GM19025 (cell line): Measurements from ENCODE around the gene MAL.

ENCODE experiments used
- ATAC-seq: cut with Tn5 transposase; IDR thresholded peaks from one replicate; pipeline ENCODE4 v1.9.1; 2021; ENCODE audit warnings: mild to moderate bottlenecking, low read depth, moderate library complexity; ENCODE audit not compliant: unreplicated experiment

Gene MAL

DNA sequence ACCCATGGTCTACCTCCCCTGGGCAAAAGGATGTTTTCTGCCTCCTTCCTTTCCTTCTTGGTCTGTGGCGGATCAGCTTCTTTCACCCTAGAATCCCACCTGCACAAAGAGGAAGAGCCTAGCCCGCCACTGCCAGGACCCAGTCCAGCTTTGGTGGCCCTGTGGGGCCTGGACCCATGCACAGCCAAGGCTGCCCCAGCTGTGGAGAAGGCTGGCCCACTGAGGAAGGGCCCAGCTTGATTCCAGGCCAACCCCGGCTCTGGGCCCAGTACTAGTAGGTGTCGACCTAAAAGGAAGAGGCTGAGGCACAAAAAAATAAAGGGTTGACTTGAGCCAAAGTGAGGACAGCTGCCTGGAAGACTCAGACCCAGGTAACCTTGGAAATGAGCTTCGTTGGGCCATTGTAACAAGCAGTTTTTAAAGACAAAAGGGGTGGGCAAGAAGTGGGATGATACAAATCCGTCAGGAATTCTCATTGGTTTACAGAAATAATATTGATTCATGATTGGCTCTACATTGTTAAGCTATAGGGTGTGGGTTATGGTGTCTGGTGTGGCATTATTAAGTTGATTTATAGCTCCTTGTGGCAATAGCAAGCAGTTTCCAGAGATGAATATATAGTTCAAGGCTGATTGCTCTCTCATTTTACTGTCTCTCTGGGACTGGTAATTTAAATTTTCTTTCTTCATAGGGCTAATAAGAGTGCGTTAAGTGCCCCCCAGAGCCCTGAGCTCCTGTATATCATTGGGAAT, 29.8 kb upstream of the MAL start:
- ATAC-seq = no peak

DNA sequence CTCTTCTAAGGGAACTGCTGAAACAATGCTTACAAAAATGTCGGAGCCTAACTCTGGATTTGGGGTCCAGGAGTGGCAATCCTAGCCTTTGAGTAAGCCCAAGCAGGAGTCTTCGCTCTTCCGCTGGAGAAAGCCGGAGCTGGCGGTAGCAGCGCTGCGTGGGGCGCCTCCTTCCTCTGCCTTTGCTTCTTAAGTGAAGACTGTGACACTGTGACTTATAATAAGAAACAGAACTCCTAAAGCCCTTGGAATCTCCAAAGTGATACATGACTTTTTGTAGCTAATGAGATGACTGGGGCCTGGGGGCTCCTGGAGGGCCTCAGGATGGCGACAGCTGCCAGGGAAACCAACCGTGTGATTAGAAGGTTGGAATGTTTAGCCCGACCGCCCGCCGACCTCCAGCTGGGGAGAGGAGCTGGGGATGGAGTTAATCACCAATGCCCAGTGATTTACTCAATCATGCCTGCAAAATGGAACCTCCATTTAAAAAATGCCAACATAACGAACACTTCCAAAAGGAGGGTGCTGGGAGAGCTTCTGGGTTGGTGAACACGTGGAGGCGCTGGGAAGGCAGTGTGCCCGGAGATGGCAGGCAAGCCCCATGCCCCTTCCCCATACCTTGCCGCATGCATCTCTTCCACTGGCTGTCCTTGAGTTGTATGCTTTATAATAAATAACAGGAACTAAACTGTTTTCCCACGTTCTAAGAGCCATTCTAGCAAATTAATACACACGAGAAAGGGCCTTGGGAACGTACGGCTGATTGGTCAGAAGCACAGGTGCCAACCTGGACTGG, 29.0 kb upstream of the MAL start:
- ATAC-seq = no peak

DNA sequence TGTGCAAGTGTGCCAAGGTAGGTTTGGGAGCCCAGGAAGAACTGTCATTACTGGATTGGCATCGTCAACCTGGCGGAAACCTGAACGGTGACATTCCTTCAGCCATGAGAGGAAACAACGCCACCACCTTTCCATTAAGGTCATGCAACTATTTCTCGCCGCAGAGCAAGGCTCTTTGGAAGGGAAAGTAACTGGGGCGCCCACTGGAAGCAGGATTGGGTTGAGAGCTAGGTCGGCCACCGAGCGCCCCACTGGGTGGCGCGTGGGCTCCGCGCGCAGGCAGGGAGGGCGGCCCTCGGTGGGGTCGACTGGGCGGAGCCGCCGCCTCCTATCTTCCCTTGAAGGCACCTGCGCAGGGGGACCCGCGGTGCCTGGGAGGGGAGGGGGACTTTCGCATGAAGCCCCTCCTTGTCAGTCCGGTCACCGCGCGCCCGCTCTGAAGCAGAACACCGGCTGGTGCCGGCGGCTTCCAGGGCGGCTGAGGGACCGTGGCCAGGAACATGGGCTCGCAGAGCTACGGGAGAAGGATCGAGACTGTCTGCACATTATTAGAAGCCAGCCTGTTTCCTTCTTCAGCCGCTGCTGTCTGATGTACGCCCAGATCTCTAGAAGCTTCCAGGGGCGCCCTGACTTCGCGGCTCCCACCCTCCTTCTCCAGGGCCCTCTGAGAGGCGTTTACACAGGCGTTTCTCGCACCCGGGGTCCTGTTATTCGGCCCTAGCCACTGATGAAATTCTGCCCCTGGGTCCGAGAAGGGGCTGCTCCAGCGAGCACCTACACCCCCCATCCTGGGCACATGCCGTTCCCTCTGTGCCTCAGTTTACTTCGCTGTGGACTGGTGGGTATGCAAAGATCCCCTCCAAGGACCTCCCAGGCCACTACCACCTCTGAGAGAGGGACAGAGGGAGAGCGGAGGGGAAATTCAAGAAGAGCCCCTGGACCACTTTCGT, 27.3 kb upstream of the MAL start:
- no peak for ATAC-seq

DNA sequence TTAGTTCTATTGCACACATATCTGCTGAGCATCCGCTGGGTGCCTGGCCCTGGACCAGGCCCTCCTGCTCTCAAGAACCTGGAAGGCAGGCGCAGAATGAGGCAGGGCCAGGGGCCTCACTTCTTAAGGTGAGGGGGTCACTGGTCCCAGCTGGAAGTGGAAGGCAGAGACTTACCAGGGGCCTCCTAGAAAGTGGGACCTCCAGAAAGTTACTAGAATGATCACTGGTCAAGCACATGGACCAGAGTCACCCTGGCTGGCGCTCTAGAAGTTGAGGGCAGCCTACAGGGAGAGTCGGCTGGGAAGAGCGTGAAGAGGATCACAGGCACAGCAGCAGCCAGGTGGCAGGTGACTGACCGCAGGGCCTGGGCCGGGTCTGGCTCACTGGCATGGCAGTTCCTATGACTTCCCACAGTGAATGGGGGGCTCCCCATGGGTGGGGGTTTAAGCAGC, 26.1 kb upstream of the MAL start:
- ATAC-seq = no peak

DNA sequence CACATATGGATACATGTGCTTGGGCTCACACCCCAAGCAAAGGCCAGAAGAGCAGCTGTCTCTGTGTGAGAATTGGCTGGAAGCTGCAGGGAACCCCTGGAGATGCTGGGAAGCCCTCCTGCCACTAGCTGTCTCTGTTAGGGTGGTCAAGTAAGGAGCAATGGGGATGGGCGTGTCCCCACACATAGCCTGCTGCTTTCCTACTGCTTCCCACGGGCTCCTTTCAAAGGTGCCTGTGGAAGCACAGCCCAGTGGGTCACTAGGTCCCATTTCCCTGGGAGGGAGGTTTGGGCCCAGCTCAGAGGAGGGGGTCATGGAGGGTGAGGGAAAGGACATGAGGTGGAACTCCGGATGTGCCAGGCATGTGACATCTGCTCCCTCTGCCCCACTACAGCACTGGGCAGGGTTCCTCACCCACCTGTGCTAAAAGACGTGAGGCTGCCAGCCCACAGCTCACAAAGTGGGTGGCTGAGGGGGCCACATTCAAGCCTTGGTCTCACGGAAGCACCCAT, 24.4 kb upstream of the MAL start:
- no peak for ATAC-seq

DNA sequence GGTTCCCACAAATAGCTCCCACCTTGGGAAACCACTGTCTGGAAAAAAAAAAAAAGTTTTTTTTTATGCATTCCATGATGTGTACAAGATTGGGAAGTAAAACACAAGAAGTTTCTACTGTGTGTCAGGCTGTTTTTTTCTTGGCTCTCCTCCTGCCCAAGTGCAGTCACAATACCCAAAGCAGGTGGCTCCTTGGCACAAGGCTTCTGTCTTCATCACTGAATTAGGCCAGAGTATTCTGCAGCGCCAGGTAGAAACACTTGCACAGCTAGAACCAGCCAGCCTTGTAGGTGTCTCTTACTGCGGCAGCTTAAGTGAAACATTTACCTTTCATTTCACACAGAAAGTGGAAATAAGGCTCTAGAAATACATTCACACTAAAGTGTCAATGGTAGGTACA, 23.8 kb upstream of the MAL start:
- no peak for ATAC-seq

DNA sequence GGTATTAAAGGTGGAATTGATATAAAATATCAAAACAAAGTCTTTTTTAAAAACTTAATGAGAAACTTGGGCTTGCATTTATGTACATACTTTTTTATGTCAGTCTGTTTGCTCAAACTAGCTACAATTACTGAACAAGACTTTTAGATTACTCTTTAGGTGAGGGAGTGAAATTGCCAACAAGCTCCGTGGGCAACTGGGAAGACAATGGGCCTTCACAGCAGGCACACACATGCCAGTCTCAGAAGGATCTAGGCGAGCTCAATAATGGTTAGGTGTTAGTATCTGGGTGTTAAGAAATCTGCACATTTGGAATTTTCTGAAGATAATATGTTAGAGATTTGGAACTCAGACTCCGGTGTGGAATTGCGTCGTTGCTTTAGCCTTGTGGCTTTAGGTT, 23.0 kb upstream of the MAL start:
- ATAC-seq = no peak

DNA sequence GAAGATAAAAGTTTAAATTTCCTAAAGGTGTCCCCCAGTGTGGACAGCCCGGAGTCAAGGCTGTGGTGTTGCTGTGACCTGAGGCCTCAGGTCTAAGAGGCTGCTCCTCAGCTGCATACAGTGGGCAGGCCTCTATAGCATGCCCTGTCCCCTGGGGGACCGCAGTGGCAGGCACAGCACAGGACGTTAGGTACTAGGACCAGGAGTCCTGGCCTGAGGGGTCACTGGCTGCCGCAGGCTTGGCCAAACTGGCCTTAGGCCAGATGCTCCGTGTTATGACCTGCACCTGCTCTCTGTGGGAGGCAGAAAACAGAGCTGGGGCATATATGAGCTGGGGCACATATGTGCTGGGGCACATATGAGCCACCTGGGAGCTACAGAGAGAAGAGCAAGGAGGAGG, 21.2 kb upstream of the MAL start:
- no peak for ATAC-seq

DNA sequence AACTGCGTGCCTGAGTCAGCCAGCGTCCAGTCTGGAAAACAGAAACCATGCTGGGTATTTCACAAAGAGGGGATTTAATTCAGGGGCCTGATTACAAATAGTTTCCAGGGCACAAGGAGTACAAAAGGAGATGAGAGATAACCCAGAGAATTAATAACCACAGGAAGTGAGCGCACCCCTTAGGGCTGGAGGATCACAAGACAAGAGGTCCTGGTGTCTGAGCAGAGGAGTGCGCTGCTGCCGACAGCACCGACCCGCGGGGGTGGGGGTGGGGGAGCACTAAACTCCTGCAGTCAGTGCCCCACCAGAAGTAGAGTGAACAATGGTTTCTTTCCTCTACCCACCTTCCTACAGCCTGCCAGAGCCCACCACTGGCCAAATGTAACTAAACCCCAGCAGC, 20.8 kb upstream of the MAL start:
- no peak for ATAC-seq

DNA sequence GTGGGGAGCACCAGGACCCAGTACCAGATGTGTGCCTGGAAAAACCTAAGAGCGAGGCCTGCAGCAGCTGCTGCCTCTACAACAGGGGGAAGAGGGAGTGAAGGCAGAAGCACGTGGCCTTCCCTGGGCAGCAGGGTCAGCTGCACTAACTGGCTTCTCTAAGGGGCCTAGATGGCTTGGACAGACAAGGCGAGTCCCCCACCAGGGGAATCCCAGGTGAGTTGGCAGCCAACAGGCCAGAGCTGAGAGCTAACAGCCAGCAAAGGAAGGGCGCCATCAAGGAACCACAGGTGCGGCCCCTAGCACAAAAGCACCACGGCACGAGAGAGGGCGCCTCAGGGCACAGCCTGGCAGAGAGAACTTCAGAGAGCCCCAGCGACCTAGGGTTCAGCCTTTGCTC, 19.8 kb upstream of the MAL start:
- ATAC-seq = no peak

DNA sequence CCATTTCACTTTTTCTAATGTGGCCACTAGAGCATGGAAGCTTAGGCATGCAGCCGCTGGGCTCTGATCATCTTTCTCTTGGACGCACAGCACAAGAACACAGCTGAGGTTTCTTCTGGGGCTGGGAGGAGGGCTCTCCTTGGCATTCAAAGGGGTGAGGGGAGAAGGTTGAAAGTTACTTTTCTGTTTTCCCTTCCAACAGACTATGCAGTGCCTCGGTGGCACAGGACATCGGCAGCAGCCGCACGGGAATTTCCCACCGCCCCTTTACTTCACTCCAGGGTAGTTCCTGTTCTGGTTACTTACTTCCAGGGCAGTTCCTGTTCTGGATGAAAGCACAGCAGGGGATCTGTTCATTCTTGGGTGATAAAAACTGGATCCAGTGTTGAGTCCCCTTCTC, 18.9 kb upstream of the MAL start:
- ATAC-seq = no peak

DNA sequence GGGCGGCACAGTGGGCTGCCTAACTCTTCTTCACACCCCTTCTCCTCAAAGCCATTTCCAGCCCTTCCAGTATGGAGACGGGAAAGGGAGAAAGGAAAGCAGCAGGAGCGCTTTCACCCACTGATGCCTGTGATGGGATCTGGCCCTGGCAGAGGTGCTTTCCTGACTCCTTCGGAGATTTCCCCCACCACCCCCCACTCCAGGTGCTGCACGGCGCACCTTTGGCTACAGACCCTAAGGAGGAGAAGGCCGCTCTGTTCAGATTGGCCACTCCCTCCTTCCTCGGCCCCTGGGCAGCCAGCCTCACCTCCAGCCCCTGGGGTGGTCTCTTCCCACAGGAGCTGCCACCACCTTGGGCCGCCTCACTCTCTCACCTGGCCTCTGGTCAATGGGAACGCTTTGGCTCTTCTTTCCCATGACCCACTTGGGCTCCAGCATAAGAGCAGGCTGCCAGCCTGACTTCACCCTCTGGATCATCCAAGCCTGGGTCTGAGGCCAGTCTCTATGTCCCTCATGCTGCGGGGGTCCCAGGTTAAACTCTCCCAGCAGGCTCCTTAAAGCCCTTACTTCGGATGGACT, 18.4 kb upstream of the MAL start:
- no peak for ATAC-seq

DNA sequence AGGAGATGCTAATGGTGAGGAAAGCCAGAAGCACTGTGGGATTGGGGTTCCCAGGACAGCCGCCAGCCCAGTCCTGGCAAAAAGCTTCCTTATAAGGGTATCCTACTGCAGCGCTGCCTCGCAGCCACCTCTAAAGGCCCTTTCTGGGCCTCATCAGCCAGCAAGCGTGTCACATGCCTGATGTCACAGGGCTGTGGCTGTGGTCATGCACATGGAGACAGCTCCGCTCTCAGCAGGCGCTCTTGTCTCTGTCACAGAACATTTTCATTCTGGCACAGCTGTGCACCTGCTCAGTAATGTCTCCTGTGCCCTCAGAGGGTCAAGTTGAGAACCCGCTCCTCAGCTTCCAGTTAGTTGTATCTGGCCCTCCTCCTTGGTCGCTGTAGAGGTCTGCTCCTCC, 17.7 kb upstream of the MAL start:
- no peak for ATAC-seq

DNA sequence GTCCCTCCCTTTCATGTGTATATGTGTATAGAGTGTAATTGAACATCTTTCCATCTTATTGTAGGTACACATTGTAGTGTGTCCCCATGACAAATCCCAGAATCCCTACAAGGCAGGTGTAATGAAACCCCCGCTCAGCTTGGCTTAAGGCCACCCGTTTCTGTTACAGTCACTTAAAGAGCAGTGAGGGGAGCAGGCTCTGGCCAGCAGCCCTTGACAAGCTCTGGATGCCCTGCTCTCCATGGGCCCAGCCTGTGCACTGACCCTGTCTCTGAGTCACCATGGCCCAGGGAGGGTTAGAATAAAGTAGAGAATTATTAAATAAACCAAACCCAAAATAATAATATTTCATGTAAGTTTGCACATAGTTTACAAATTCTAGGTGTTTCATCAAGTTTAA, 17.2 kb upstream of the MAL start:
- ATAC-seq = no peak

DNA sequence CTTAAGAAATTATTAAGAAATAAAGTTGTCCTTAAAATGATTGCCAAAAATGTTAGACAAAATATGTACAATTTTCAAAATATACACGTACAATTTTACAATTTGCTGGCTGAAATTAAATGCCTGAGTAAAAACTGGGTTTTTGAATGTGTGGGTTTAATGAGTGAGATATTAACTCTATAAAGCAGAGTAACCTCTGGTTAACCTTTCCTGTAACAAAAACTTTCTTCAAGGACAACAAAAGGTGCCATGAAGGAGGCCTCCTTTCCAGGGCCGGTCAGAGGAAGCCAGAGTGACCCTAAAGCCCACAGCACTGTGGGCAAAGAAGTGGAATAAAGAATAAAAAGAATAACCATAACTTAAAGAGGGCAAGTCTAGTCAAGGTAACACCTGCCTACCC, 16.5 kb upstream of the MAL start:
- no peak for ATAC-seq

DNA sequence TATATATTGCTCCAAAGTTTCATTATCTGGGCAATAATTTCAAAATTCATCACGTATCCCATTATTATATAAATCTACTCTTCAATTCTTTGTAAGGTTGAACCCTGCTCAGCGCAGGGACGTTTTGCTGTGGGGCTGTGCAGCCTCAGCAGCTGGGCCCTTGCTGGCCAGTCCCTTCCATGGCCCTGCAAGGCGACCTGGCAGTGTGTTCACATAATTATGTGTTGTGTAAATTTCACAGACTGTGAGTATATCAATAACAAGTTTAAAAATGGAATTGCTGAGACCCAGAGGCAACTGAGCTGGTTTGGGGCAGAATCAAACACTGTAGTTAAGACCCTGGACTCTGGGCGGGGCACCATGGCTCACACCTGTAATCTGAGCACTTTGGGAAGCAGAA, 16.1 kb upstream of the MAL start:
- ATAC-seq = no peak

DNA sequence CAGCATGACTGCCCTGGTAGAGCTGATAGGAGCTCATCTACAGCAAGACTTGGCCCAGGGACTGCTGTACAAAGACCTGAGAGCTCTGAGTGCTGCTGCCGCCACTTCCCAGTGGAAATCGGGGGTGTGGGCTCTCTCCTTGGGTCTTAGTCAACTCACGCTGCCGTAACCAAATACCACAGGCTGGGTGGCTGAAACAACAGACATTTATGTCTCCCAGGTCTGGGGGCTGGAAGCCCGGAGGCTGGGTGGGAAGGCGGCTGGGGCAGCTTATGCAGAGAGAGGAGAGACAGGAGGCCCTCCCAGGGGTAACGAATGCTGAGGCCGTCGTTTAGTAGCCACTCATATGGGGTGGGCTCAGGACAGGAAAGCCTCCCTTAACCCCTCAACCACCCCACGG, 15.4 kb upstream of the MAL start:
- ATAC-seq = no peak

DNA sequence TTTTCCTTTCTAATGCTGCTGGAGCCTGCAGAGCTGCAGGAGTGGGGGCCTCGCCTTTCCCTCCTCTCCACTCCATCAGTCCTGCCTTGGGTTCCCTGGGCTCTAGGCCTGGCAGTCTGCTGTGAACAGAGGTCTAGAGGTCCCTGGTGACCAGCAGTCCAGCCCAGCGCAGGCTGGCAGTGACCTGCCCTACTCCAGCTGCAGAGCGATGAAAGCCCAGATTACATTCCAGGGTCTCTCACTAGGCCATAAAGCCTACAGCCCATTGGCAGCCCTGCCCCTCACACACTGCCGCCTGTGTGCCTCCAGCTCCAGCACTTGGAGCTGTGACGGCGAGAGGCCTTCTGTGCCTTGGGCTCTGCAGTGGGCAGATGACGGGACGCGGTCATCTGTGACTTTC, 14.8 kb upstream of the MAL start:
- ATAC-seq = no peak

DNA sequence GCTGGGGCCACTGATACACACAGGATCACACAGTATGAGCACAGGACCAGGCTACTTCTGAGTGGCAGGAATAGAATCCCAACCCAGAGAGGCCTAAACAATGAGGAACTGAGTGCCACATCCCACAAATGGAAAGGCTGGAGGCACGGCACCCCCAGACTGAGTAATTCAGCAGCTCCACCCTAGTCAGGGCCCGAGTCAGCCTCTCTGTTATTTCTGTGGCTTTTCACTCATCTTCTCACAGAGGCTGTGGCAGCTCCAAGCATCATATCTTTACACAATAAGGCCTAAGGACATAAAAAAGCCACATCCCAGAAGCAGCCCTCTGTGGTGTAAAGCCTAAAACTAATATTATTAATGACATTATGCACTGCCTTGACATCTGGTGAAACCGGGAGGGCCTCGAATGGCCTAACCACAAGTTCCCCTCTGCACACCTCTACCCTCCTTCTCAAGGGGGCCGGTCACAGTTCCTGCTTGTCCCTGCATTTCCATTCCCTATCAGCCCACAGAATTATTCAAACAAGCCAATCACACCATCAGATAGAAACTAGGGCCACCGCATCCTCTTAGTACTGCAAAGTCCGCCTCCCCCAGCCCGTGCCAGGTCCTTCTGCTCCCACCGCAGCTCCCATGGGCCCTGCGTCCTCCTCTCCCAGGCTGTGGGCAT, 12.5 kb upstream of the MAL start:
- peak; percentile 82 for ATAC-seq

DNA sequence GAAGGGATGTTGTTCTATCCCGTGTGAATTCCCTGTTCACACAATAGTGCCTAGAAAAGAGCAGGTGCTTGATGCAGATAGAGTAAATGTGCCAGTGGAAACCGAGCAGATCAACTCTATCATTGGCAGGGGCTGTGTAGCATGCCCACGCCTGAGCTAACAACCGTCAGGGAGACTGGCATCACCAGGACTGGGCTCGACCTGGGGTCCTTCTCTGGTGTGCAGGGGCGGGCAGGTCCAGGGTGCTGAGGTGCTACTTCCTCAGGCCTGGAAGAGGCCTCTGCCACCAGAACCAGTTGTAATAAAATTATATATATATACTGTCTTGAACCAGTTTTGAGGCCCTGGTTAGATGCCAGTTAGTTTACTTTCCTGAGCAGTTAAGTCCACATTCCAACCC, 11.8 kb upstream of the MAL start:
- no peak for ATAC-seq
